ENCODE measurements around the gene DHRS1.

Gene DHRS1

GRCh38 chr14:24279301-24280186, 20.0 kb downstream of the DHRS1 start:
- in situ Hi-C loops (cut with HindIII; ENCODE audit: low sequenced_read_pairs), result no loop called here
- TF ChIP-seq CTCF (IDR thresholded peaks at IDR 0.05; ENCODE audit: low read depth, low read length), result no peak
- no peak overlapping the region for H3K4me3 ChIP-seq (ENCODE audit: low read depth, low read length)
- DNase-seq (ENCODE audit: low read depth, low spot score), result no peak

- TF ChIP-seq CTCF (IDR thresholded peaks at IDR 0.05; ENCODE audit: low read depth, low read length), result no peak
- no peak overlapping the region for H3K4me3 ChIP-seq (ENCODE audit: low read depth, low read length)
- in situ Hi-C loops (cut with HindIII; ENCODE audit: low sequenced_read_pairs), result no loop called here
- no peak for DNase-seq (ENCODE audit: low read depth, low spot score)
Measured at GRCh38 chr14:24278424-24278823, 21.2 kb downstream of the DHRS1 start.

GRCh38 chr14:24277606-24278321, 21.8 kb downstream of the DHRS1 start:
- DNase-seq (ENCODE audit: low read depth, low spot score), result no peak
- in situ Hi-C loops (cut with HindIII; ENCODE audit: low sequenced_read_pairs), result no loop called here
- no peak overlapping the region for H3K4me3 ChIP-seq (ENCODE audit: low read depth, low read length)
- TF ChIP-seq CTCF (IDR thresholded peaks at IDR 0.05; ENCODE audit: low read depth, low read length), result no peak

- DNase-seq (ENCODE audit: low read depth, low spot score), result no peak
- TF ChIP-seq CTCF (IDR thresholded peaks at IDR 0.05; ENCODE audit: low read depth, low read length), result no peak
- in situ Hi-C loops (cut with HindIII; ENCODE audit: low sequenced_read_pairs), result no loop called here
- no peak overlapping the region for H3K4me3 ChIP-seq (ENCODE audit: low read depth, low read length)
Measured at GRCh38 chr14:24277071-24277470, 22.5 kb downstream of the DHRS1 start.

- DNase-seq (ENCODE audit: low read depth, low spot score), result no peak
- H3K4me3 ChIP-seq (ENCODE audit: low read depth, low read length), result no peak overlapping the region
- TF ChIP-seq CTCF (IDR thresholded peaks at IDR 0.05; ENCODE audit: low read depth, low read length), result no peak
- in situ Hi-C loops (cut with HindIII; ENCODE audit: low sequenced_read_pairs), result no loop called here
Measured at GRCh38 chr14:24274101-24274543, 25.5 kb downstream of the DHRS1 start.

- TF ChIP-seq CTCF (IDR thresholded peaks at IDR 0.05; ENCODE audit: low read depth, low read length), result no peak
- no peak overlapping the region for H3K4me3 ChIP-seq (ENCODE audit: low read depth, low read length)
- in situ Hi-C loops (cut with HindIII; ENCODE audit: low sequenced_read_pairs), result no loop called here
- DNase-seq (ENCODE audit: low read depth, low spot score), result no peak
Measured at GRCh38 chr14:24273422-24273998, 26.1 kb downstream of the DHRS1 start.
